A549 treated with DMSO at 1 μM for 4 hours (cell line): ENCODE data around the gene RASAL1. TPM values are rescaled to one million over a fixed set of nuclear protein-coding genes. Genes with fewer than 3 reads are reported as not detected.

Source experiments
- total RNA-seq: library from RNA; stranded (reverse); fragments of 200-300 nt; extraction: Qiagen RNA extraction; gene quantifications from 5 replicates; pipeline ENCODE4 v1.2.3, GENCODE V29; 2022; ENCODE audit warnings: low read depth

Gene RASAL1
- 0.24 to 0.42 TPM (median 0.32 TPM) in 5 replicates for total RNA-seq

GRCh38 chr12:113135178-113136127 is at the start of gene RASAL1:
TSS of gene RASAL1 (minus strand) at chr12:113135761. CDS start at chr12:113135462, 299 bp downstream.

GRCh38 chr12:113149361-113150150 is 14.0 kb upstream of the RASAL1 start, which contains the start of gene CFAP73:
TSS of gene CFAP73 (plus strand) at chr12:113149724. CDS start at chr12:113149858, 134 bp downstream.

GRCh38 chr12:113056631-113057488 is 78.7 kb downstream of the RASAL1 start, which contains the start of gene DTX1:
TSS of gene DTX1 (plus strand) at chr12:113056730. CDS start at chr12:113058193, 1,463 bp downstream.

Other genes with a start within 250 kb of the RASAL1 start
- 43.4 to 72.2 TPM (median 61.4 TPM) in 5 replicates for gene OAS1, start 228.8 kb downstream of the RASAL1 start, total RNA-seq
- gene OAS3, start 197.3 kb downstream of the RASAL1 start, total RNA-seq, result 26.1 to 34.6 TPM (median 29.7 TPM) in 5 replicates
- 0.16 to 0.37 TPM (median 0.27 TPM) in 4 of 5 replicates, not detected in the other for gene OAS2, start 157.2 kb downstream of the RASAL1 start, total RNA-seq
- 0.23 to 0.50 TPM (median 0.34 TPM) in 5 replicates for gene DTX1, start 79.0 kb downstream of the RASAL1 start, total RNA-seq
- 0.14 to 0.20 TPM (median 0.16 TPM) in 4 of 5 replicates, not detected in the other for gene CFAP73, start 14.0 kb upstream of the RASAL1 start, total RNA-seq
- gene DDX54, start 49.7 kb upstream of the RASAL1 start, total RNA-seq, result 49.9 to 93.4 TPM (median 78.9 TPM) in 5 replicates
- gene RITA1, start 50.0 kb upstream of the RASAL1 start, total RNA-seq, result 29.5 to 39.0 TPM (median 35.1 TPM) in 5 replicates
- 18.5 to 21.8 TPM (median 20.1 TPM) in 5 replicates for gene TPCN1, start 85.7 kb upstream of the RASAL1 start, total RNA-seq
- gene SLC8B1, start 199.3 kb upstream of the RASAL1 start, total RNA-seq, result 7.4 to 9.9 TPM (median 7.9 TPM) in 5 replicates
- gene PLBD2, start 222.8 kb upstream of the RASAL1 start, total RNA-seq, result 29.7 to 36.3 TPM (median 33.3 TPM) in 5 replicates